Stomach (tissue), 9 donors: Measurements from ENCODE around the gene PEDS1. TPM values are rescaled to one million over a fixed set of nuclear protein-coding genes. Genes with fewer than 3 reads are reported as not detected.
A peak's percentile ranks its signal among the peaks of the same experiment; 100 is the strongest.

ENCODE experiments used
- DNase-seq, 2 donors: peaks; one replicate each; pipeline versions ENCODE4 v3.0.0 to v3.0.0-alpha.2; 2013 to 2019
- H3K27ac ChIP-seq, 5 donors: fragments of 200-600 bp in 4 of 5; sonication (generic) in 4 of 5; one replicate each; pipeline ENCODE4 v1.5.1; 2013 to 2019; ENCODE audit warnings: mild to moderate bottlenecking in 1 of 5, moderate library complexity in 1 of 5
- H3K27me3 ChIP-seq, 3 donors: fragments of 200-600 bp; sonication (generic); one replicate each; pipeline ENCODE4 v1.5.1; 2017 to 2019; ENCODE audit warnings: mixed run types in 1 of 3
- H3K36me3 ChIP-seq, 4 donors: fragments of 200-600 bp; sonication (generic); 1 replicate in 3 of 4; 2 replicates in 1 of 4; pipeline ENCODE4 v1.5.1; 2016 to 2019
- H3K4me1 ChIP-seq, 4 donors: fragments of 200-600 bp; sonication (generic); one replicate each; pipeline ENCODE4 v1.5.1; 2016 to 2019
- H3K4me3 ChIP-seq, 4 donors: fragments of 200-600 bp; sonication (generic) in 3 of 4; one replicate each; pipeline ENCODE4 v1.5.1; 2016 to 2019; ENCODE audit warnings: mild to moderate bottlenecking in 1 of 4
- H3K9me3 ChIP-seq, 4 donors: fragments of 200-600 bp; sonication (generic); one replicate each; pipeline ENCODE4 v1.5.1; 2016 to 2019
- EP300 ChIP-seq: sonication (generic); formaldehyde crosslinking; IDR thresholded peaks from one replicate; pipeline ENCODE4 v1.6.1; 2017; ENCODE audit warnings: antibody characterized with exemption
- POLR2A ChIP-seq, 4 donors: fragments of 450-650 bp; IDR thresholded peaks; one replicate each; pipeline ENCODE4 v1.6.1; 2016; ENCODE audit warnings: antibody characterized with exemption in 4 of 4, control low read depth in 2 of 4, mild to moderate bottlenecking in 1 of 4, moderate library complexity in 1 of 4
- POLR2AphosphoS5 ChIP-seq, 3 donors: sonication (generic); formaldehyde crosslinking; IDR thresholded peaks; one replicate each; pipeline ENCODE4 v1.6.1; 2016; ENCODE audit warnings: antibody characterized with exemption in 3 of 3
- WGBS, 5 donors: extraction: QIAGEN DNeasy Blood & Tissue Kit in 3 of 5; methylation state at CpG; one replicate each; pipeline versions ENCODE4 v1.1.5 to v1.1.7; 2013 to 2018; 5-methylcytosine and 5-hydroxymethylcytosine counted together
- intact Hi-C: fragments of 100-400 bp; cut with DNase I; formaldehyde crosslinking; loops from one replicate; pipeline ENCODE4 v1.15.1; 2023; ENCODE audit warnings: low total_unique reads
- polyA plus RNA-seq, 3 donors: library from polyadenylated mRNA; stranded (reverse); fragments of 200-250 nt; gene quantifications; one replicate each; pipeline ENCODE4 v1.2.3, GENCODE V29; 2013
- total RNA-seq, 5 donors: library from RNA; depleted of rRNA; stranded (reverse); fragments of >200 nt; gene quantifications; one replicate each; pipeline versions ENCODE4 v1.1.0 to v1.2.3, GENCODE V29; 2014 to 2016
- TF ChIP-seq, protein P1 (sequence below), 7 experiments: fragments of 450-650 bp in 4 of 7; fragments of 200-600 bp in 3 of 7; sonication (generic) in 3 of 7; IDR thresholded peaks; one replicate each; pipeline ENCODE4 v1.5.1; 2016 to 2019; ENCODE audit warnings: antibody characterized with exemption in 7 of 7, control low read depth in 2 of 7, mild to moderate bottlenecking in 1 of 7
- donor health status: healthy with polysubstance abuse.
- donor health status: Bipolar disorder and iron deficiency.
- donor health status: healthy.

PEDS1 gene
- total and polyA plus RNA-seq, 8 donors = 1.8 to 79.4 (median 17.5) TPM

DNA sequence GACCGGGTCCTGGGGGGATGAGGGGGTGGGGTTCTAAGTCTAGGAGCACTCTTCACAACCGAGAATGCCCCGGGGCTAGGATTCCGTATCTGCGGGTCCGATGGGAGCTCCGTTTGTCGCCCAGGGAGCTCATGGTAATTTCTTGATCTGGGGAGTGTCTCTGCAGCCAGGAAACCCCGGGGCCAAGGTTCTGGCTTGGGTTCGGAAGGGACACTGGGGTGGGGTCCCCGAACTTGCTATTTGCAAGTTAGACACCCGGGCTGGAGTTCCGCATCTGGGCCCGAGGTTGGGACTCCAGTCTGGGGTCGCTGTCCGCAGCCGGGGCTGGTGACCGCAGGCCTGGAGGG, 397 bp downstream of the PEDS1 start:
- Histone ChIP-seq H3K27me3 (no peaks in the 10 kb centered on the region), H3K9me3 (no peaks in the 10 kb centered on the region), H3K36me3 (peaks cover 0 to 12% (median 6%) of the 10 kb centered on the region in 4 donors), H3K4me1 (peaks cover 47 to 58% (median 56%) of the 10 kb centered on the region in 4 donors), H3K27ac (peak overlapping the region; percentile 92 to 97 (median 96)), H3K4me3 (peak overlapping the region; percentile 86 to 95 (median 89))
- DNase-seq = no peak
- TF ChIP-seq POLR2A (IDR thresholded peaks at IDR 0.05) (no peak), EP300 (no peak), POLR2AphosphoS5 (IDR thresholded peaks at IDR 0.05) (no peak)
- TF ChIP-seq, protein P1, sequence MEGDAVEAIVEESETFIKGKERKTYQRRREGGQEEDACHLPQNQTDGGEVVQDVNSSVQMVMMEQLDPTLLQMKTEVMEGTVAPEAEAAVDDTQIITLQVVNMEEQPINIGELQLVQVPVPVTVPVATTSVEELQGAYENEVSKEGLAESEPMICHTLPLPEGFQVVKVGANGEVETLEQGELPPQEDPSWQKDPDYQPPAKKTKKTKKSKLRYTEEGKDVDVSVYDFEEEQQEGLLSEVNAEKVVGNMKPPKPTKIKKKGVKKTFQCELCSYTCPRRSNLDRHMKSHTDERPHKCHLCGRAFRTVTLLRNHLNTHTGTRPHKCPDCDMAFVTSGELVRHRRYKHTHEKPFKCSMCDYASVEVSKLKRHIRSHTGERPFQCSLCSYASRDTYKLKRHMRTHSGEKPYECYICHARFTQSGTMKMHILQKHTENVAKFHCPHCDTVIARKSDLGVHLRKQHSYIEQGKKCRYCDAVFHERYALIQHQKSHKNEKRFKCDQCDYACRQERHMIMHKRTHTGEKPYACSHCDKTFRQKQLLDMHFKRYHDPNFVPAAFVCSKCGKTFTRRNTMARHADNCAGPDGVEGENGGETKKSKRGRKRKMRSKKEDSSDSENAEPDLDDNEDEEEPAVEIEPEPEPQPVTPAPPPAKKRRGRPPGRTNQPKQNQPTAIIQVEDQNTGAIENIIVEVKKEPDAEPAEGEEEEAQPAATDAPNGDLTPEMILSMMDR (IDR thresholded peaks at IDR 0.05) = no peak
- WGBS, 5 donors = 0 to 2% (median 0%) methylated on average over 7 to 18 of the region's 18 CpGs
- intact Hi-C loops = no loop called here

DNA sequence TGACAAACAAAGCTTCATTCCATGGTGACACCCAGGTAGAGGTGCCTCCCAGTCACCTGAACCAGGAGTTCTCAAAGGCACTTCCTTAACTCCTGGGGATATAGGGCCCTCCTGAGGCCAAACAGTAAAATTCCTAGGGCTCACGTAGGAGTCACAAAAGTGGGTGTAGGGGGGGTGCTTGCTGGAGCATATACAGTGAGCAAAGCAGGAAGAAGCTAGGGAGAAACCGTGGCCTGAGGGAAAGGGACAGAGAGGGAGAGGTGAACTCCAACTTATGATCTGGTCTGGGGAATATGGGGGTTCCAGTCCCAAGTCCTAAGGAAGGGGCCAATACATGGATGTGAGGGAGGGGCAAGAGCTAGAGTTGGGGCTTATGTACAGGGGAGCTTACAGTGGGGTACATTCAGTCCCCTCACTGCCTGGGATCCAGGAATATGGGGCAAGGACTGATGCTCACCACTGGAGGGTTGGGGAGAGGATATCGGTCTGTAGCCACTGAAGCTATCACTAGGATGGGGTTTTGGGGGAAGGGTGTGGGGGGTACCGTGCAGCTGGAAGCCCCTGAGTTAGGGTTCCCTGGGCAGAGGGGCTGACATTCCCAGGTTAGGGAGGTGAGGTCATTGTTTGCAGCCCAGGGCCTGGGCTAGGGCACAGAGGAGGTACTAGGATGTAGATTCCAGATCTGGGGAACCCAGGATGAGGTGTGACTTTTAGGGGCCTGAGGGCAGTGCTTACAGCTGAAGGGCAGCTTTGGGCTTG, 950 bp downstream of the PEDS1 start:
- Histone ChIP-seq H3K9me3 (no peaks in the 10 kb centered on the region), H3K4me1 (peaks cover 50 to 64% (median 60%) of the 10 kb centered on the region in 4 donors), H3K36me3 (peaks cover 0 to 16% (median 10%) of the 10 kb centered on the region in 4 donors), H3K27ac (peak overlapping the region; percentile 92 to 97 (median 96)), H3K27me3 (no peaks in the 10 kb centered on the region), H3K4me3 (peak overlapping the region; percentile 86 to 95 (median 89))
- DNase-seq = peak in 1 of 2 donors; percentile 82
- WGBS, 5 donors = 3 to 13% (median 10%) methylated on average over 4 of the region's 4 CpGs
- TF ChIP-seq POLR2AphosphoS5 (IDR thresholded peaks at IDR 0.05) = peak in 1 of 3 donors; percentile 43
- no peak for TF ChIP-seq EP300
- TF ChIP-seq, protein P1 (IDR thresholded peaks at IDR 0.05) = peak in 2 of 7 experiments; percentile 15 to 28
- intact Hi-C loops = no loop called here

DNA sequence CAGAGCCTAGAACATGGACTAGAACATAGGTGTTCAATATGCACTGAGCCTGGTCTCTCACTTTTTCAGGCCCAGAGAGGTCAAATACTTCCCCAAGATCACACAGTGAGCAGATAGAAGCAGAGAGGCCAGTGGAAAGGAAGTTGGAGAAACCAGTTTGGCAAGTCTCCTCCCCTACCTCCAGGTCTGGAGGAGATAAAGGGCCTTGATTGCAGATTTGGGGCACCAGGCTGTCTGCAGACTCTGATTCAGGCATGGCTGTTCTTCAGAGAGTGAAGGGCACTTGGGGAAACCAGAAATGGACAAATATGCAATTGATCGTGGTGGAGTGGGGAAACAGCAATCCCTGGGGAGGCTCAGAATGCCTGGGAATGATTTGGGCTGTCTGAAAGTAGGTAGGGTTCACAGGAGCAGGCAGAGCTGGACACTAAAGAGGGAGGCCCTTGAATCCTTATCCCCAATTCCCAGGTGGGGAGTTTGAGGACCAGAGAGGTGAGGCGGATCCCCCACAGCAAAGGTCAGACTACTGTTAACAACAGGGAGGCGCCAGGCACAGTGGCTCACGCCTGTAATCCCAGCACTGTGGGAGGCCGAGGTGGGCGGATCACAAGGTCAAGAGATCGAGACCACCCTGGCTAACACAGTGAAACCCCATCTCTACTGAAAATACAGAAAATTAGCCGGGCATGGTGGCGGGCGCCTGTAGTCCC, 2.3 kb downstream of the PEDS1 start:
- Histone ChIP-seq H3K27me3 (no peaks in the 10 kb centered on the region), H3K9me3 (no peaks in the 10 kb centered on the region), H3K4me1 (peaks cover 64 to 78% (median 74%) of the 10 kb centered on the region in 4 donors), H3K27ac (peak overlapping the region; percentile 92 to 97 (median 96)), H3K4me3 (peak overlapping the region in 3 of 4 donors; percentile 86 to 95 (median 90)), H3K36me3 (peaks cover 0 to 16% (median 10%) of the 10 kb centered on the region in 4 donors)
- intact Hi-C loops = no loop called here
- DNase-seq = peak; percentile 73 to 88
- WGBS, 5 donors = 41 to 72% (median 43%) methylated on average over 10 of the region's 10 CpGs
- TF ChIP-seq POLR2AphosphoS5 (IDR thresholded peaks at IDR 0.05) = peak in 2 of 3 donors; percentile 73 to 82
- TF ChIP-seq, protein P1 (IDR thresholded peaks at IDR 0.05) = no peak

DNA sequence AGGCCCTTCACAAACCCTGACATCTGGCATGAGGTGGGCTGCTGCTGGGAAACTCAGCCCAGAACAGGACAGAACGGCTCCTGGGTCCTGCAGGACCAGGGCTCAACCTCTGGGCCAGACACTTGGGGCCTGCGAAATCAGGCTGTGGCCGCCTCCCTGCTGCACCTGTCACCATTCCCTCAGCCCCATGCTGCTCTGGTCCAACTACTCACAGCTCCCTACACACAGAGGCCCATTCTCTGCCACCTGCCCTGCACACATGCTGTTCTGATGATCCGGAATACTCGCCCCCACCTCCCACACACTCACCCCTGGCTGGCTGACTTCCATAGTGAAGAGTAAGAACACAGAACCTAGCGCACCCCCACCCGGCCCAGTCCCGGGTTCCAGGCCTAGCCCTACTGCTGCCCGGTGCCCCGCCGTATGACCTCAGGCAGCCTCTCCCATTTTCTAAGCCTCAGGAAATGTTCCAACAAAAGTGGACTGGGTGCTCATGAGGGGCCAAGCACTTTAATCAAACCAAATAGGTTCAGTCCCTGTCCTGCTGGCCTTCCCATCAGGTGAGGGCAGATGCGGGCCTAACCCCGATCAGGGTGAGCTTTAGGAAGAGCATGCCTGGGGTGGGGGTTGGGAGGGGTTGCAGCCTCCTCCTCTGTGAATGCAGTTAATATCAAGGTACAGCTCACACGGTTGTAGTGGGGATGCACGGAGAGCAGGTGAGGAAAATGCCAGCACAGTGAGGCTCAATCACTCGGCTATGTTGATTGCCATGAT, 3.9 kb downstream of the PEDS1 start:
- H3K4me3 ChIP-seq = peak overlapping the region in 2 of 4 donors; percentile 6 to 22
- peaks cover 68 to 93% (median 86%) of the 10 kb centered on the region in 4 donors for H3K4me1 ChIP-seq
- H3K36me3 ChIP-seq = peaks cover 0 to 22% (median 12%) of the 10 kb centered on the region in 4 donors
- H3K27ac ChIP-seq = peak overlapping the region; percentile 5 to 97 (median 96)
- intact Hi-C loops = no loop called here
- no peaks in the 10 kb centered on the region for H3K27me3 ChIP-seq
- TF ChIP-seq EP300 (no peak), POLR2AphosphoS5 (IDR thresholded peaks at IDR 0.05) (no peak), POLR2A (IDR thresholded peaks at IDR 0.05) (no peak)
- TF ChIP-seq, protein P1 (IDR thresholded peaks at IDR 0.05) = no peak
- WGBS, 5 donors = 38 to 64% (median 46%) methylated on average over 12 to 16 of the region's 16 CpGs
- DNase-seq = no peak
- H3K9me3 ChIP-seq = no peaks in the 10 kb centered on the region
